ENCODE results near the gene OTOP3. TPM values are rescaled to one million over a fixed set of nuclear protein-coding genes. Genes with fewer than 3 reads are reported as not detected.

Gene OTOP3
- total RNA-seq, 3 donors from 2014 or later (not counting 1 experiment from before 2014, with no cell fraction given) = not detected

- H3K4me1 ChIP-seq (ENCODE audit: control insufficient read depth, insufficient read depth, low read length) = no peaks in the 10 kb centered on the region
- H3K27ac ChIP-seq (ENCODE audit: low read length) = no peak overlapping the region
- H3K9me3 ChIP-seq (ENCODE audit: control insufficient read depth, insufficient read depth, low read length) = no peaks in the 10 kb centered on the region
- no peaks in the 10 kb centered on the region for H3K36me3 ChIP-seq (ENCODE audit: control insufficient read depth, insufficient read depth, low read length)
- peaks cover 21% of the 10 kb centered on the region for H3K27me3 ChIP-seq (ENCODE audit: control insufficient read depth, insufficient read depth, low read length)
- no peak overlapping the region for H3K4me3 ChIP-seq (ENCODE audit: low read length)
- Mint-ChIP-seq H3K27me3 (ENCODE audit: low read depth in 2 of 2) (peaks cover 25 to 33% of the 10 kb centered on the region in 2 donors), H3K4me1 (peaks cover 0 to 3% of the 10 kb centered on the region in 2 donors), H3K4me3 (no peak overlapping the region), H3K9me3 (no peaks in the 10 kb centered on the region), H3K36me3 (no peaks in the 10 kb centered on the region), H3K27ac (no peak overlapping the region)
- no peak for DNase-seq
- intact Hi-C loops (cut with micrococcal nuclease) = no loop called here
- no peak for ATAC-seq
- TF ChIP-seq CTCF (IDR thresholded peaks at IDR 0.05) = no peak
- 80% methylated on average over 20 of the region's 20 CpGs for WGBS (ENCODE audit: insufficient coverage)
Observed at GRCh38 chr17:74892013-74892841, 43.5 kb upstream of the OTOP3 start.

GRCh38 chr17:74892974-74893911 is 42.5 kb upstream of the OTOP3 start, which contains the start of gene FADS6:
TSS of gene FADS6 (minus strand) at chr17:74893633. CDS start at chr17:74893595, 38 bp downstream.
- Mint-ChIP-seq H3K4me1 (peaks cover 0 to 3% of the 10 kb centered on the region in 2 donors), H3K9me3 (no peaks in the 10 kb centered on the region), H3K27ac (no peak within 1 kb of the TSS), H3K27me3 (ENCODE audit: low read depth in 2 of 2) (peaks cover 25 to 33% of the 10 kb centered on the region in 2 donors), H3K36me3 (no peaks in the 10 kb centered on the region), H3K4me3 (no peak within 1 kb of the TSS)
- WGBS (ENCODE audit: insufficient coverage) = 6% methylated on average over 86 of the region's 86 CpGs
- no peaks in the 10 kb centered on the region for H3K4me1 ChIP-seq (ENCODE audit: control insufficient read depth, insufficient read depth, low read length)
- DNase-seq = no peak
- intact Hi-C loops (cut with micrococcal nuclease) = no loop called here
- no peaks in the 10 kb centered on the region for H3K36me3 ChIP-seq (ENCODE audit: control insufficient read depth, insufficient read depth, low read length)
- H3K27me3 ChIP-seq (ENCODE audit: control insufficient read depth, insufficient read depth, low read length) = peaks cover 21% of the 10 kb centered on the region
- H3K27ac ChIP-seq (ENCODE audit: low read length) = no peak within 1 kb of the TSS
- peak in 2 of 3 donors; percentile 47 to 71 for ATAC-seq
- no peaks in the 10 kb centered on the region for H3K9me3 ChIP-seq (ENCODE audit: control insufficient read depth, insufficient read depth, low read length)
- TF ChIP-seq CTCF (IDR thresholded peaks at IDR 0.05) = no peak
- no peak within 1 kb of the TSS for H3K4me3 ChIP-seq (ENCODE audit: low read length)

DNA sequence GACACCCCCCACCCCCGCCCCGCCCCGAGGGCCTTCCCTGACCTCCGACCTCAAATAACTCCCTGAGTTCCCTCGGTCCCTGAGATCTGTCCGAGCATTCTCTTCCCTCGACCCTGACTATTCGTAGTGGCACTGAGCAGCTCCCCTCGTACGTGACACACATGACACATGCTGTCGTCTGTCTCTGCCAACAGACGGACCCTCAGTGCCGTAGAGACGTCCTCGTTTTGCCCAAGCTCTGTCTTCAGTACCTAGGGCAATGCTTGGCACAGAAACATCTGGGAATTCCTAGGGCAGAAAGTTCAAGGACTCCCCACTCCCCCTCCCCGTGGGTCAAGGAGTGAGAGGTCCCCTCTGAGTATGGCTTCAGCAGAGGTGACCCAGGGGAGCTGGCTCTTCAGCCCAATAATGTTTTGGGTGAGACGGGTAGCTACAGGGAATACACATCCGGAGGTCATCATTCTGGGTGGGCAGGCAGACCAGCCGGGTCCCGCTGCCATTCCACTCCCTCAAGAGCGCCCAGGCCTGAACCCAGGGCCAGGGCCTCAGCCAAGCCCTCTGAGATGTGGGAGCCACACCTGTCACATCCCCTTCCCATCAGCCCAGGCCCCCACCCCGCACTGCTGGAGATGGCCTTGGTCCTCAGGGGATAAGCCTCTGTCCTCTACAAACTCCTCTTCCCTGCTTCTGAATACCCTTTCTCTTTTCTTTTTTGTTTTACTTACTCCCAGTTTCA is 41.6 kb upstream of the OTOP3 start:
- no peak overlapping the region for H3K4me3 Mint-ChIP-seq
- H3K27ac ChIP-seq (ENCODE audit: low read length) = no peak overlapping the region
- no peaks in the 10 kb centered on the region for H3K9me3 Mint-ChIP-seq
- no peak overlapping the region for H3K4me3 ChIP-seq (ENCODE audit: low read length)
- ATAC-seq (no peak), DNase-seq (no peak)
- H3K36me3 ChIP-seq (ENCODE audit: control insufficient read depth, insufficient read depth, low read length) = no peaks in the 10 kb centered on the region
- H3K36me3 Mint-ChIP-seq = no peaks in the 10 kb centered on the region
- 37% methylated on average over 22 of the region's 22 CpGs for WGBS (ENCODE audit: insufficient coverage)
- no peaks in the 10 kb centered on the region for H3K4me1 ChIP-seq (ENCODE audit: control insufficient read depth, insufficient read depth, low read length)
- no peak overlapping the region for H3K27ac Mint-ChIP-seq
- H3K4me1 Mint-ChIP-seq = peaks cover 0 to 3% of the 10 kb centered on the region in 2 donors
- H3K27me3 Mint-ChIP-seq (ENCODE audit: low read depth in 2 of 2) = peaks cover 25 to 33% of the 10 kb centered on the region in 2 donors
- intact Hi-C loops (cut with micrococcal nuclease) = no loop called here
- H3K9me3 ChIP-seq (ENCODE audit: control insufficient read depth, insufficient read depth, low read length) = no peaks in the 10 kb centered on the region
- H3K27me3 ChIP-seq (ENCODE audit: control insufficient read depth, insufficient read depth, low read length) = peaks cover 21% of the 10 kb centered on the region
- TF ChIP-seq CTCF (IDR thresholded peaks at IDR 0.05) = no peak
